ENCODE data around the gene MYO9B. TPM values are rescaled to one million over a fixed set of nuclear protein-coding genes. Genes with fewer than 3 reads are reported as not detected.

Gene MYO9B, protein sequence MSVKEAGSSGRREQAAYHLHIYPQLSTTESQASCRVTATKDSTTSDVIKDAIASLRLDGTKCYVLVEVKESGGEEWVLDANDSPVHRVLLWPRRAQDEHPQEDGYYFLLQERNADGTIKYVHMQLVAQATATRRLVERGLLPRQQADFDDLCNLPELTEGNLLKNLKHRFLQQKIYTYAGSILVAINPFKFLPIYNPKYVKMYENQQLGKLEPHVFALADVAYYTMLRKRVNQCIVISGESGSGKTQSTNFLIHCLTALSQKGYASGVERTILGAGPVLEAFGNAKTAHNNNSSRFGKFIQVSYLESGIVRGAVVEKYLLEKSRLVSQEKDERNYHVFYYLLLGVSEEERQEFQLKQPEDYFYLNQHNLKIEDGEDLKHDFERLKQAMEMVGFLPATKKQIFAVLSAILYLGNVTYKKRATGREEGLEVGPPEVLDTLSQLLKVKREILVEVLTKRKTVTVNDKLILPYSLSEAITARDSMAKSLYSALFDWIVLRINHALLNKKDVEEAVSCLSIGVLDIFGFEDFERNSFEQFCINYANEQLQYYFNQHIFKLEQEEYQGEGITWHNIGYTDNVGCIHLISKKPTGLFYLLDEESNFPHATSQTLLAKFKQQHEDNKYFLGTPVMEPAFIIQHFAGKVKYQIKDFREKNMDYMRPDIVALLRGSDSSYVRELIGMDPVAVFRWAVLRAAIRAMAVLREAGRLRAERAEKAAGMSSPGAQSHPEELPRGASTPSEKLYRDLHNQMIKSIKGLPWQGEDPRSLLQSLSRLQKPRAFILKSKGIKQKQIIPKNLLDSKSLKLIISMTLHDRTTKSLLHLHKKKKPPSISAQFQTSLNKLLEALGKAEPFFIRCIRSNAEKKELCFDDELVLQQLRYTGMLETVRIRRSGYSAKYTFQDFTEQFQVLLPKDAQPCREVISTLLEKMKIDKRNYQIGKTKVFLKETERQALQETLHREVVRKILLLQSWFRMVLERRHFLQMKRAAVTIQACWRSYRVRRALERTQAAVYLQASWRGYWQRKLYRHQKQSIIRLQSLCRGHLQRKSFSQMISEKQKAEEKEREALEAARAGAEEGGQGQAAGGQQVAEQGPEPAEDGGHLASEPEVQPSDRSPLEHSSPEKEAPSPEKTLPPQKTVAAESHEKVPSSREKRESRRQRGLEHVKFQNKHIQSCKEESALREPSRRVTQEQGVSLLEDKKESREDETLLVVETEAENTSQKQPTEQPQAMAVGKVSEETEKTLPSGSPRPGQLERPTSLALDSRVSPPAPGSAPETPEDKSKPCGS (N-terminal part only)
- 100 to 1,000 TPM; 280 to 356 TPM for total RNA-seq

DNA sequence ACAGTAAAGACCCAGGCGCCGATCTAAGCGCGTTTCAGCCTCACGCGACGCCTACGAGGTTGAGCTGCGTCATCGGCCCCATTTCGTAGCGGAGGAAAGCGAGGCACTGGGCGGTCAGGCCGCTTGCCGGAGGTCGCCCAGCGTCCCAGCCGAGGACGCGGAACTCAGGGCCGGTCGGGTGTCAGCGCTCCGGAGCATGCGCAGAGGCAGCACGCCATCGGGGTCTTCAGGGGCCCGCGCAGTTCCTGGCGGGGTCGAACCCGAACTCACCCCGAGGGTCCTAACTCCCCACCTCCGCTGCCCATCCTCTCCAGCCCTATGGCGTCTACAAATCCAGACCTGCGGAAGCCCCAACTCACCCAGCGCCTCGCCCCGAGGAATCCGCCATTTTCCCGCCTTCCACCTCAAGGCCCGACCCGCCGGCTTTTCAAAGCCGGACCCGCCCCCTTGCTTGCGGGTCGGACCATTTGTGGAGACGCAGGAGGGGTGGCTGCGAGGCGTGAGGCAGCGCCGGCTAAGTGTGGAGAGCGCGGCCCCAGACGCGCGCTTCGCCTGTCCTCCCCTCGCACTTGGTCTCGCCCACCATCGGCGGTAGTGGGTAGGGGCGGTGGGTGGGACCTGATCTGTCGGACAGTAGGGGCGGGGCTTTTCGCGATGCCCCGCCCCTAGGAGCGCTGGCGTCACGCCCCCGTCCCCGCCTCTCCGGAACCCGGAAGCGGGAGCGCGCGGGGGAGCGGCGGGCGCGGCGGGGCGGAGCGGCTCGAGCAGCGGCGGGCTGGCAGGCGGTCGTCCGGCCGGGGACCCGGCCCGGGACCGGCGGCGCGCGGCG, at the start of gene MYO9B, which contains the start of gene HAUS8:
MYO9B (plus strand) TSS at position 743 of the 829 bp plus-strand sequence. CDS start 25,941 bp downstream, outside the sequence.
HAUS8 (minus strand) TSS at position 418 of the 829 bp plus-strand sequence; CDS start at position 388, 30 bp downstream.
- Mint-ChIP-seq H3K27ac (peak within 1 kb of the TSS; percentile 97), H3K4me1 (peaks cover 58% of the 10 kb centered on the region), H3K4me3 (peak within 1 kb of the TSS; percentile 100), H3K9me3 (ENCODE audit: low read depth) (no peaks in the 10 kb centered on the region), H3K27me3 (no peaks in the 10 kb centered on the region), H3K36me3 (peaks cover 41% of the 10 kb centered on the region)
- CTCF ChIA-PET, result interaction anchor here (0.7 to 4.2 kb wide), 7 partner anchors 50 to 207 kb away, joined by 3 to 26 read pairs (median 3); partner anchors contain the start of gene OCEL1
- ATAC-seq (peak; percentile 84), DNase-seq (peak; percentile 100)

DNA sequence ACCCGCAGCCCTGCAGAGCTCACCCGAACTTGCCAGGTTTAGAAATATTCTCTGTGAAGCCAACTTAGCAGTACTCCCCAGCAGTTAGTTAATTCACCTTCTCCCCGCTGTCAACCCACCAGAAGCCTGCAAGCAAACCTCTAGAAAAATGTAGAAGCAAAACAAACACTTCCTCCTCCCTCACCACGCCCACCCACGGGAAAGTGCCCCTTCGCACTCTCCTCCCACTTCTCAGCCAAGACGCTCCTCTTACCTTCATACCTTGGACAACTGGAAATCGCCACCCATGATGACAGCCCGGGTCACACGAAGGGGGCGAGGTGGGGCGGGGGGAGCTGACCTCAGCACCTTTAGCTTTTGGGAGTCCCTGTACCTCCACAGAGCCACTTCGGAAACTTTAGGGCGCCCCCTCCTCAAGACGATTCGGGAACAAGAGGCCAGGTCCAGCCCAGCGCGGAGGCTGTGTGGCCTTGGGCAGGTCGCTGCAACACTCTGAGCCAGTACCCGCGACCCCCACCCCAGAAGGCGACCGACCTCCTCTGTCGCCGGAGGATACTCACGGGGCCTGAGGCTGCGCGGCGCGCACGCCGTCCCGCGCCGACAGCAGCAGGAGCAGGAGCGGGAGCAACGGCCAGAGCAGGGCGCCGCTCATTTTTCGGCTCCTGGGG, 49.5 kb upstream of the MYO9B start:
- H3K4me3 Mint-ChIP-seq, result no peak overlapping the region
- peaks cover 51% of the 10 kb centered on the region for H3K27me3 Mint-ChIP-seq
- CTCF ChIA-PET, result no interaction called here
- peaks cover 8% of the 10 kb centered on the region for H3K9me3 Mint-ChIP-seq (ENCODE audit: low read depth)
- H3K27ac Mint-ChIP-seq, result no peak overlapping the region
- no peaks in the 10 kb centered on the region for H3K4me1 Mint-ChIP-seq
- H3K36me3 Mint-ChIP-seq, result peaks cover 2% of the 10 kb centered on the region
- DNase-seq, result no peak
- no peak for ATAC-seq

DNA sequence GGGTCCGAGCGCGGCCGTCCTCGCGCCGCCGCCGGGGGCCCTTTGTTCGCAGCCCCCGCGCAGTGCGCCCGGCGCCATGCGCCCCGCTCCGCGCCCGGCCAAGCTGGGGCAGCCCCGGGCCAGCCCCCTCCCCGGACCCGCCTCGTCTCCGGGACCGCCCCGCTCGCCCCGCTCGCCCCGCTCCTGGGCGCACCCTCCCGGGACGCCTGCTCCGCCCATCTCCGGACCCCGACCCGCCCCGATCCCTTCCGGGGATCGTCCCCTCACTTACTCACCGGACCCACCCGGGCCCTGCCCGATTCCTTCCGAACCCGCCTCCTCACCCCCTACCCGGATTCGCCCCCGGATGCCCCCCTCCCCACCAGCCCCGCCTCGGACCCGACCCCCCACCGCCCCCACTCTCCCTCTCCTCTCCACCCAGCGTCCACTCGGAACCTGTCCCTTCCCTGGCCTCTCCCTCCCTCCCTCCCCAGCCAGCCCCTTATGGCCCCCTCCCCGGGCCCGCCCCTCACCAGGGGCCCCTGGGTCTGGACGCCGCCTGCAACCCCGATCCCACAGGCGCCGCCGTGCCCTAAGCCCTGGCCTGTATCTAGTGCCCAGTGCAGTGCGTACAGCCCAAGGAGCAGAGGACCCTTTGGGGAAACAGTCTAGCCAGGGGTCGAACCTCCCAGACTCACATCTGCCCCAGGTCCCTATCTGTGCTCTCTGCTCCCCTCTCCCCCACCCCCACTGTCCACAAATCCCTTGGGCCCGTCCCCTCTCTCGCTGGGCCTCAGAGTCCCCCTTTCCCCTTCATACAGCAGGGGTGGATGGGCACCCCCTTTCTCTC, 48.7 kb upstream of the MYO9B start, which contains the start of gene CPAMD8:
CPAMD8 (minus strand) TSS at position 105 of the 829 bp plus-strand sequence. CDS start 168 bp downstream, outside the sequence.
- DNase-seq, result no peak
- Mint-ChIP-seq H3K27ac (no peak within 1 kb of the TSS), H3K36me3 (peaks cover 2% of the 10 kb centered on the region), H3K4me1 (no peaks in the 10 kb centered on the region), H3K4me3 (no peak within 1 kb of the TSS), H3K9me3 (ENCODE audit: low read depth) (peaks cover 8% of the 10 kb centered on the region), H3K27me3 (peaks cover 51% of the 10 kb centered on the region)
- no peak for ATAC-seq
- CTCF ChIA-PET, result no interaction called here

DNA sequence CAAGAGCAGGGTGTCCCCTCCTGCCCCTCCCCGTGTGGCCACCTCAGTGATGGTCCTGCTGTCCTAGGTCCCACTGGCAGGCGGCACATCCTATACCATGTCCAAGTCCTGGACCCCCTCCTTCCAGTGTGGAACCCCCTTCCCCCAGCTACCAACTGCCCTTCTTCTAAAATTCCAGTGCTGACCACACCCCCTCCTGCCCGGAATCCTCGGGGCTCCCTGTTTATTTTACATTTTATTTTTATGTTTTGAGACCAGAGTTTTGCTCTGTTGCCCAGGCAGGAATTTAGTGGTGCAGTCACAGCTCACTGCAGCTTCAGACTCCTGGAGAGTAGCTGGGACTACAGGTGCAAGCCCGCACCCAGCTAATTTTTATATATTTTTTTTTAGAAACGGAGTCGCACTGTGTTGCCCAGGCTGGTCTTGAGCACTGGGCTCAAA, 48.0 kb upstream of the MYO9B start:
- DNase-seq (no peak), ATAC-seq (no peak)
- Mint-ChIP-seq H3K9me3 (ENCODE audit: low read depth) (peaks cover 8% of the 10 kb centered on the region), H3K4me3 (no peak overlapping the region), H3K27me3 (peaks cover 55% of the 10 kb centered on the region), H3K36me3 (peaks cover 2% of the 10 kb centered on the region), H3K27ac (no peak overlapping the region), H3K4me1 (no peaks in the 10 kb centered on the region)
- CTCF ChIA-PET, result no interaction called here

DNA sequence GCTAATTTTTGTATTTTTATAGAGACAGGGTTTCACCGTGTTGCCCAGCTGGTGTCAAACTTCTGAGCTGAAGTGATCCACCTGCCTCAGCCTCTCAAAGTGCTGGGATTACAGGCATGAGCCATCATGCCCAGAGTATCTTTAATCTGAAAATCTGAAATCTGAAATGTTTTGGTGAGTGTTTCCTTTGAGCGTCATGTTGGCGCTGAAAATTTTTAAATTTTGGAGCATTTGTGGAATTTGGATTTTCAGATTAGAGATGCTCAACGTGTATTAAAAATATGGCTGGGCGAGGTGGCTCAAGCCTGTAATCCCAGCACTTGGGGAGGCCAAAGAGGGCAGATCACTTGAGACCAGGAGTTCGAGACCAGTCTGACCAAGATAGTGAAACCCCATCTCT, 43.8 kb upstream of the MYO9B start:
- ATAC-seq, result no peak
- Mint-ChIP-seq H3K9me3 (ENCODE audit: low read depth) (no peaks in the 10 kb centered on the region), H3K27ac (no peak overlapping the region), H3K4me3 (no peak overlapping the region), H3K4me1 (no peaks in the 10 kb centered on the region), H3K36me3 (no peaks in the 10 kb centered on the region), H3K27me3 (peaks cover 24% of the 10 kb centered on the region)
- DNase-seq, result no peak
- CTCF ChIA-PET, result no interaction called here

DNA sequence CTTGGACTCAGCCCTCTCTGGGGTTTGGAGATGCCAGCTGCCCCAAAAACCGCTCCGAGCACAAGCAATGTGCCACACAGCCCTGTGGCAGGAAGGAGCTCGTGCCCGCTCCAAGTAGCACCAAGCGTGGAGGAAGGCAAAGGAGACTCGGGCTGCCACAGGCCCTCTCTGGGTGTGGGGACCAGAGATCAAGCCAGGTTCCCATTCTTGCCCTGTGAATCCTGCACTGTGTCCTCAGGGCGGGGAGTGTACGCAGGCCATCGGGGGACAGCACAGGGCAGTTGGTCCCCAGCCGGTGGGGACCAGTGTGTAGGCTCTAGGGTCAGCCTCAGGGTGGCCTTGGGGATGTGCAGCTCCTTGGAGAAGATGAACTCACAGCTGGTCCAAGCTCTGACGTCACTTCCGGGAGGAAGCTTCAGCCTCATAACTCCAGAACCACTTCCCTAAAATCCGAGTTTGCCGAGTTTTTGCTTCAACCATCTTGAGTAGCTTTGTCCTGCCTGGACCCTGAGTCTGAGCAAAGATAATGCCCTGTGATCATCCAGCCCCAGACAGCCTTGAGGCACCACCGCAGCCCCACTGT, 39.6 kb upstream of the MYO9B start:
- CTCF ChIA-PET, result interaction anchor here (0.6 kb wide), 1 partner anchor 358 kb away, joined by 3 read pairs; no protein-coding TSS in a partner anchor

DNA sequence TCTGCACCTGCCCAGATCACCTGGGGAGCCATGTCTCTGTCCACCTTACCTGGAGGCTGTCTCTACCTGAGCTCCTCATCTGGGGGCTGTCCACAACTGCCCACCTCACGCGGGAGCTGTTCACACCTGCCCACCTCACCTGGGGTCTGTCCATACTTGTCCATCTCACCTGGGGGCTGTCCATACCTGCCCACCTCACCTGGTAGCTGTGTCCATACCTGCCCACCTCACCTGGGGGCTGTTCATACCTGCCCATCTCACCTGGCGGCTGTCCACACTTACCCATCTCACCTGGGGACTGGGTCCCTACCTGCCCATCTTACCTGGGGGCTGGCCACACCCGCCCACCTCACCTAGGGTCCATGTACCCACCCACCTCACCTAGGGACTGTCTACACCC, 38.9 kb upstream of the MYO9B start:
- CTCF ChIA-PET, result no interaction called here
- DNase-seq (no peak), ATAC-seq (no peak)
- Mint-ChIP-seq H3K27ac (no peak overlapping the region), H3K36me3 (no peaks in the 10 kb centered on the region), H3K4me3 (no peak overlapping the region), H3K27me3 (peaks cover 6% of the 10 kb centered on the region), H3K9me3 (ENCODE audit: low read depth) (no peaks in the 10 kb centered on the region), H3K4me1 (no peaks in the 10 kb centered on the region)

More for the DNA sequence above, 39.6 kb upstream of the MYO9B start:
- H3K27me3 Mint-ChIP-seq, result peaks cover 6% of the 10 kb centered on the region
- no peak overlapping the region for H3K4me3 Mint-ChIP-seq
- no peaks in the 10 kb centered on the region for H3K9me3 Mint-ChIP-seq (ENCODE audit: low read depth)
- H3K36me3 Mint-ChIP-seq, result no peaks in the 10 kb centered on the region
- no peaks in the 10 kb centered on the region for H3K4me1 Mint-ChIP-seq
- ATAC-seq (no peak), DNase-seq (no peak)
- H3K27ac Mint-ChIP-seq, result no peak overlapping the region

DNA sequence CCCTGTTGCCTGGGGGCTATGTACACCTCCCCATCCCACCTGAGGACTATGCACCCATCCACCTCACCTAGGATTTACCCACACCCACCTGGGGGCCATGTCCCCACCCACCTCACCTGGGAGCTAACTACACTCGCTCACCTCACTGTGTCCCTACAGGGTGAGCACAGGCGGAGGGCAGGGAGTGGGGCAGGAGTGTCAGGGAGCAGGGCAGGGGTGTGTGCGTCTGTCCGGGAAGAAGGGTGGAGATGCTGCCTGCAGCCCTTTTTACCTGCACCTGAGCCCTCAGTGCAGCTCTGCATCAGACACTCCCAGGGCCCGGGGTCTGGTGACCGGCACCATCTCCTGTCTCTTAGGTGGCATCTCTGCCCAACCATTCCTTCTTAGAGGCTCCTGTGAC, 38.4 kb upstream of the MYO9B start:
- Mint-ChIP-seq H3K4me1 (no peaks in the 10 kb centered on the region), H3K9me3 (ENCODE audit: low read depth) (no peaks in the 10 kb centered on the region), H3K27me3 (peaks cover 9% of the 10 kb centered on the region), H3K27ac (no peak overlapping the region), H3K4me3 (no peak overlapping the region), H3K36me3 (no peaks in the 10 kb centered on the region)
- no peak for DNase-seq
- CTCF ChIA-PET, result no interaction called here
- ATAC-seq, result no peak

DNA sequence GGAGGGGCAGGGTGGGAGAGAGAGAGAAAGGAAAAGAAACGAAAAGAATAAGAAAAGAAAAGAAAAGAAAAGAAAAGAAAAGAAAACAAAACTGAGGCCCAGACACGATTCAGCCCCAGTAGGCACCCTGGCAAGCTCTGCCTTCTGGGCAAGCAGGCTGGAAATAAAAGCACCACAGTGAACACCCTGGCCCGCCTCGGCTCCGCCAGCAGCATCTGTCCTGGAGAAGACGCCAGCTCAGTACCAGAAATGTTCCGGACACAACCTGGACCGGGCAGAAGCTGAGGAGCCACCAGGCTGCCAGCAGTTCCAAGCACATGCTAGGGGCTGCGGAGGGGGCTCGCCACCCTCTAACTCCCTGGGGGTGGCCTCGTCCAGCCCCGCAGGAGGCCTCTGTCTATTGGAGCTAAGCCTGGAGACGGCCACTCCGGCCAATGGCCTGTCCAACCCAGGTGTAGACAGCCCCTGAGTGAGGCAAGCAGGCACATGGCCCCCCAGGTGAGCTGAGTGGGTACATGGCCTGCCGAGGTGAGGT, 37.5 kb upstream of the MYO9B start:
- Mint-ChIP-seq H3K27ac (no peak overlapping the region), H3K27me3 (peaks cover 3% of the 10 kb centered on the region), H3K36me3 (no peaks in the 10 kb centered on the region), H3K4me1 (no peaks in the 10 kb centered on the region), H3K9me3 (ENCODE audit: low read depth) (no peaks in the 10 kb centered on the region), H3K4me3 (no peak overlapping the region)
- ATAC-seq (no peak), DNase-seq (no peak)
- CTCF ChIA-PET, result no interaction called here

DNA sequence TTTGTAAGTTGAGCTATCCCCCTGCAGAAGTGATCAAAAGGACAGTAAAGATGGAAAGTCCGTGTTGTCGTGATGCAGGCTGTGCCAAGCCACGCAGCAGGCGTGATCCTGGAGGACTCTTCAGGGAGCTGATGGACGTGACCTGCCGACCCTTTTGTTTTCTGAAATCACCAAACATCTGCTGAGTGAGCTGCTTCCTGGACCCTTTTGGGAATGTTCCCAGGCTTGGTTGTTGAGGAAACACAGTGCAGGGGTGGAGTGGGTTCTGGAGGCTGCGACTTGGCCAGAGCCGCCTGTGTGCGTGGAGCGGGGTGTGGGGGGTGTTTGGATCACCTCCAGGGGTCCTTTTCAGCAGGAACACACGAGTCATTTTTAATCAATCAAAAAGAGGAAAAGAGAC, 33.6 kb upstream of the MYO9B start:
- Mint-ChIP-seq H3K4me3 (no peak overlapping the region), H3K36me3 (no peaks in the 10 kb centered on the region), H3K27me3 (peaks cover 3% of the 10 kb centered on the region), H3K4me1 (no peaks in the 10 kb centered on the region), H3K27ac (no peak overlapping the region), H3K9me3 (ENCODE audit: low read depth) (no peaks in the 10 kb centered on the region)
- DNase-seq (no peak), ATAC-seq (no peak)
- CTCF ChIA-PET, result no interaction called here

DNA sequence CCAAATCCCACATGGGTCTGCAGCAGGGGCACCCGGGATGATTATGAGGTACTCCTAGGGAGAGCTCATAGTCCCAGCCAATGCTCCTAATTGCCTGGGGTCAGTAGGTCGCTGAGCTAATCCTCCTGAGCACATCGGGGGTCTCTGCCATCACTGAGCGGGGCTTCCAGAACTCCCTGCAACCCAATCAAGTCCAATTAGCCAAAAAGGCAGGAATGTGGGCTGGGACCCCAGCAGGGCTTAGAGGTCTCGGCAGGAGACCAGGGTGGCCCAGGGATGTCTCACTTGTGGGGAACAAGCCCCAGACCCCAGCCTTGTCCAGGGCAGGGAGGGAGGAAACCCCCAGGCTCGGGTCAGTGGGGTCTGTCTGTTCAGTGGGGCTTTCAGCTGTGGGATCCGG, 31.8 kb upstream of the MYO9B start:
- ATAC-seq (no peak), DNase-seq (no peak)
- Mint-ChIP-seq H3K9me3 (ENCODE audit: low read depth) (no peaks in the 10 kb centered on the region), H3K36me3 (peaks cover 5% of the 10 kb centered on the region), H3K27ac (no peak overlapping the region), H3K4me1 (no peaks in the 10 kb centered on the region), H3K4me3 (no peak overlapping the region), H3K27me3 (peaks cover 3% of the 10 kb centered on the region)
- CTCF ChIA-PET, result interaction anchor here (0.8 kb wide), 1 partner anchor 33 kb away, joined by 3 read pairs; no protein-coding TSS in a partner anchor

Measured in activated CD8-positive, alpha-beta memory T cell treated with anti-CD3 and anti-CD28 coated beads, Interleukin-2, amount 10 ng/mL, durations not matched to agents 7 days and 5 days (primary cell).